ENCODE results near the gene CELF3.

Gene CELF3

DNA sequence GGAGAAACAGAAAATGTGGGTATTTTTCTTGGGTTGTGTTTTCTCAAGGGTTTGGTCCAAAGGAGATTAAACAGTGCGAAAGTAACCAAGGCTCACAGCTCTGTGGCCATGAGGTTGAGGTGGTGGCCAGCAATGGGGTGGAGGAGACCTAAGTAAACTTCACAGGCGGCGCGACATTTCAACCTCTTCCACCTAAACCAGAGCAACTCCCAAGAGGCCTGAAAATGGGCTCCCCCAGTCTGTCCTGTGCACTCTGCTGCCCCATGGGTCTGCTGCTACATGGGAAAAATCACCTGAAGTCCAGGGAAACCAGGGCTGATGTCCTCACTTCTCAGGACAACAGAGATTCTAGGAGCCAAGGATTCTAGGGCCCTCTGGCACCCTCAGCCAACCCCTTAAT lies 12.4 kb downstream of the CELF3 start:
- TF ChIP-seq ZBTB20 (tag by site-specific recombination; IDR thresholded peaks at IDR 0.05): no peak
- Histone ChIP-seq H3K36me3 (ENCODE audit: control insufficient read depth in 2 of 2, insufficient read depth in 1 of 2, low read length in 2 of 2) (peaks cover 4 to 29% of the 10 kb centered on the region in 2 experiments; a peak in 2 of 3 replicates), H3K9me3 (ENCODE audit: control insufficient read depth, insufficient read depth, low read depth, low read length) (no peaks in the 10 kb centered on the region), H3K27ac (ENCODE audit: extremely low read depth, low read depth, low read length) (no peak overlapping the region), H3K4me3 (ENCODE audit: low read depth, low read length) (no peak overlapping the region), H3K4me1 (ENCODE audit: control insufficient read depth, insufficient read depth, low read length) (no peaks in the 10 kb centered on the region)
- ChIA-PET CTCF (interaction anchor here (0.6 kb wide), 1 partner anchor 32 kb away, joined by 3 read pairs; no protein-coding TSS in a partner anchor), POLR2A (no interaction called here)

- Histone ChIP-seq H3K36me3 (ENCODE audit: control insufficient read depth in 2 of 2, insufficient read depth in 1 of 2, low read length in 2 of 2) (peaks cover 4 to 32% of the 10 kb centered on the region in 2 experiments; a peak in 2 of 3 replicates), H3K4me3 (ENCODE audit: low read depth, low read length) (no peak overlapping the region), H3K4me1 (ENCODE audit: control insufficient read depth, insufficient read depth, low read length) (no peaks in the 10 kb centered on the region), H3K27ac (ENCODE audit: extremely low read depth, low read depth, low read length) (no peak overlapping the region), H3K9me3 (ENCODE audit: control insufficient read depth, insufficient read depth, low read depth, low read length) (no peaks in the 10 kb centered on the region)
- ChIA-PET CTCF (interaction anchor here (0.6 kb wide), 1 partner anchor 32 kb away, joined by 3 read pairs; no protein-coding TSS in a partner anchor), POLR2A (no interaction called here)
- TF ChIP-seq ZNF580 (tag by site-specific recombination; IDR thresholded peaks at IDR 0.05): no peak
- TF ChIP-seq YY2 (tag by site-specific recombination; IDR thresholded peaks at IDR 0.05): no peak
- no peak for TF ChIP-seq KLF16 (tag by site-specific recombination; IDR thresholded peaks at IDR 0.05)
- no peak for TF ChIP-seq IKZF3 (tag by site-specific recombination; IDR thresholded peaks at IDR 0.05)
- no peak for TF ChIP-seq ZNF837 (tag by site-specific recombination; IDR thresholded peaks at IDR 0.05)
- TF ChIP-seq, protein P1, sequence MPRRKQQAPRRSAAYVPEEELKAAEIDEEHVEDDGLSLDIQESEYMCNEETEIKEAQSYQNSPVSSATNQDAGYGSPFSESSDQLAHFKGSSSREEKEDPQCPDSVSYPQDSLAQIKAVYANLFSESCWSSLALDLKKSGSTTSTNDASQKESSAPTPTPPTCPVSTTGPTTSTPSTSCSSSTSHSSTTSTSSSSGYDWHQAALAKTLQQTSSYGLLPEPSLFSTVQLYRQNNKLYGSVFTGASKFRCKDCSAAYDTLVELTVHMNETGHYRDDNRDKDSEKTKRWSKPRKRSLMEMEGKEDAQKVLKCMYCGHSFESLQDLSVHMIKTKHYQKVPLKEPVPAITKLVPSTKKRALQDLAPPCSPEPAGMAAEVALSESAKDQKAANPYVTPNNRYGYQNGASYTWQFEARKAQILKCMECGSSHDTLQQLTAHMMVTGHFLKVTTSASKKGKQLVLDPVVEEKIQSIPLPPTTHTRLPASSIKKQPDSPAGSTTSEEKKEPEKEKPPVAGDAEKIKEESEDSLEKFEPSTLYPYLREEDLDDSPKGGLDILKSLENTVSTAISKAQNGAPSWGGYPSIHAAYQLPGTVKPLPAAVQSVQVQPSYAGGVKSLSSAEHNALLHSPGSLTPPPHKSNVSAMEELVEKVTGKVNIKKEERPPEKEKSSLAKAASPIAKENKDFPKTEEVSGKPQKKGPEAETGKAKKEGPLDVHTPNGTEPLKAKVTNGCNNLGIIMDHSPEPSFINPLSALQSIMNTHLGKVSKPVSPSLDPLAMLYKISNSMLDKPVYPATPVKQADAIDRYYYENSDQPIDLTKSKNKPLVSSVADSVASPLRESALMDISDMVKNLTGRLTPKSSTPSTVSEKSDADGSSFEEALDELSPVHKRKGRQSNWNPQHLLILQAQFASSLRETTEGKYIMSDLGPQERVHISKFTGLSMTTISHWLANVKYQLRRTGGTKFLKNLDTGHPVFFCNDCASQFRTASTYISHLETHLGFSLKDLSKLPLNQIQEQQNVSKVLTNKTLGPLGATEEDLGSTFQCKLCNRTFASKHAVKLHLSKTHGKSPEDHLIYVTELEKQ (tag by site-specific recombination; IDR thresholded peaks at IDR 0.05; ENCODE audit: borderline replicate concordance): no peak
- TF ChIP-seq ZNF175 (tag by site-specific recombination; IDR thresholded peaks at IDR 0.05): no peak
- no peak for TF ChIP-seq PRDM6 (tag by site-specific recombination; IDR thresholded peaks at IDR 0.05)
- no peak for TF ChIP-seq TRIM28 (IDR thresholded peaks at IDR 0.05; ENCODE audit: borderline replicate concordance, low read length)
- TF ChIP-seq, protein P2, sequence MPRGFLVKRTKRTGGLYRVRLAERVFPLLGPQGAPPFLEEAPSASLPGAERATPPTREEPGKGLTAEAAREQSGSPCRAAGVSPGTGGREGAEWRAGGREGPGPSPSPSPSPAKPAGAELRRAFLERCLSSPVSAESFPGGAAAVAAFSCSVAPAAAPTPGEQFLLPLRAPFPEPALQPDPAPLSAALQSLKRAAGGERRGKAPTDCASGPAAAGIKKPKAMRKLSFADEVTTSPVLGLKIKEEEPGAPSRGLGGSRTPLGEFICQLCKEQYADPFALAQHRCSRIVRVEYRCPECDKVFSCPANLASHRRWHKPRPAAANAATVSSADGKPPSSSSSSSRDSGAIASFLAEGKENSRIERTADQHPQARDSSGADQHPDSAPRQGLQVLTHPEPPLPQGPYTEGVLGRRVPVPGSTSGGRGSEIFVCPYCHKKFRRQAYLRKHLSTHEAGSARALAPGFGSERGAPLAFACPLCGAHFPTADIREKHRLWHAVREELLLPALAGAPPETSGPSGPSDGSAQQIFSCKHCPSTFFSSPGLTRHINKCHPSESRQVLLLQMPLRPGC (tag by site-specific recombination; IDR thresholded peaks at IDR 0.05): no peak
- no peak for TF ChIP-seq KLF10 (tag by site-specific recombination; IDR thresholded peaks at IDR 0.05)
- no peak for TF ChIP-seq ZNF529 (tag by site-specific recombination; IDR thresholded peaks at IDR 0.05; ENCODE audit: insufficient replicate concordance)
- no peak for TF ChIP-seq ZNF621 (tag by site-specific recombination; IDR thresholded peaks at IDR 0.05)
- TF ChIP-seq, protein P3, sequence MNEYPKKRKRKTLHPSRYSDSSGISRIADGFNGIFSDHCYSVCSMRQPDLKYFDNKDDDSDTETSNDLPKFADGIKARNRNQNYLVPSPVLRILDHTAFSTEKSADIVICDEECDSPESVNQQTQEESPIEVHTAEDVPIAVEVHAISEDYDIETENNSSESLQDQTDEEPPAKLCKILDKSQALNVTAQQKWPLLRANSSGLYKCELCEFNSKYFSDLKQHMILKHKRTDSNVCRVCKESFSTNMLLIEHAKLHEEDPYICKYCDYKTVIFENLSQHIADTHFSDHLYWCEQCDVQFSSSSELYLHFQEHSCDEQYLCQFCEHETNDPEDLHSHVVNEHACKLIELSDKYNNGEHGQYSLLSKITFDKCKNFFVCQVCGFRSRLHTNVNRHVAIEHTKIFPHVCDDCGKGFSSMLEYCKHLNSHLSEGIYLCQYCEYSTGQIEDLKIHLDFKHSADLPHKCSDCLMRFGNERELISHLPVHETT (tag by site-specific recombination; IDR thresholded peaks at IDR 0.05): no peak
- TF ChIP-seq ZNF670 (tag by site-specific recombination; IDR thresholded peaks at IDR 0.05; ENCODE audit: low read depth): no peak
These were observed 12.8 kb downstream of the CELF3 start for GRCh38 chr1:151703813-151704212.
